GM19395 (cell line): ENCODE data around the gene KCNJ16.

Source experiments
- ATAC-seq: cut with Tn5 transposase; IDR thresholded peaks from one replicate; pipeline ENCODE4 v1.9.1; 2021; ENCODE audit warnings: mild to moderate bottlenecking, moderate library complexity; ENCODE audit not compliant: unreplicated experiment

The KCNJ16 gene

DNA sequence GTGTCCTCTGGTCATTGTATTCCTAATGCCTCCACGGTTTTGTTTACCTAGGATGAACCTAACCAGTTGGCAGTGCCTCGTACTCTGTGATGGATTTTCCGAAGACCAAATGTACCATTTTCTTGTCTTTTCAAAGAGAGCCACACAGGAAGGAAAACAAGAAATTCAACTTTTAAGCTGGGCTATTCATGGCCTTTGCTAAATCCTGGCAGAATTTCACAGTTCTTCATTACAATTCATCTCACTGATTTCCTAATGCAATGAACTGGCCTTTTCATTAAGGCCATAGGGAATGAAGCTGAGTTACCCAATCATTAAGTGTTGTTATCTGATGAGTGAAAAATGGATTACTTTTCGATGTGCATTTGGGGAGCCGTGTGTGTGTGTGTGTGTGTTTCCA is 7.9 kb upstream of the KCNJ16 start:
- ATAC-seq = no peak

DNA sequence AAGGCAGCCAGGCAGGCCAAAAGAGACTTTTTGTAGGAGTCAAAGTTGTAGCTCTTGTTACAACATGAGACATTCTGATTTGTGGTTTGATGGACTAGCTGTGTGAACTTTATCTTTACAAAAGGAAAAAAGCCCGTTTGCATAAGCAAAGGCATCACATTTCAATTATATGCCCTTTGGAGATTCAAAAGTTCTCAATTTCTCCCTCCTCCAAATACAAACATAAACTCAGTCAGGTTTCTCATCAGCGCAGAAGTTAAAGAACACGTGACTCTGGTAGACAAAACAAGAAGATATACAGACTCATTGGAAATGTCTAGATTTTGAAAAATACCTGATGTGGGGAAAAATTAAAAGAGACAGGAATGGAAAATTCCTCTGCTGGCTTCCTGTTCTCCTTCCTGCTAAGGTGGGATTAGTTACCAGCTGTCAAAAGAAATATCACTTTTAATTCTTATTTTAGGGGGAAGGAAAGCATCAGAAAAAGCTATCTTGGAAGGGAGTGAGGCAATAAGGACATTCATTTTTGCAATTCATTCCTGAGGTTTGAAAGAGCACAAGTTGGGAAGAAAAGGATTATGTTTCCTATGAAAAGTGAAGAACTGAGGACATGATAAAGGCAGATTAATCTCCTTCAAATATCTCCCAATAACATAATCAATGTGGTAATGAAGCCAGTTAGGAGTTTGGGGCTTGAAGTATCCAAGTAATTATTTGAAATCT is 4.6 kb upstream of the KCNJ16 start:
- no peak for ATAC-seq

DNA sequence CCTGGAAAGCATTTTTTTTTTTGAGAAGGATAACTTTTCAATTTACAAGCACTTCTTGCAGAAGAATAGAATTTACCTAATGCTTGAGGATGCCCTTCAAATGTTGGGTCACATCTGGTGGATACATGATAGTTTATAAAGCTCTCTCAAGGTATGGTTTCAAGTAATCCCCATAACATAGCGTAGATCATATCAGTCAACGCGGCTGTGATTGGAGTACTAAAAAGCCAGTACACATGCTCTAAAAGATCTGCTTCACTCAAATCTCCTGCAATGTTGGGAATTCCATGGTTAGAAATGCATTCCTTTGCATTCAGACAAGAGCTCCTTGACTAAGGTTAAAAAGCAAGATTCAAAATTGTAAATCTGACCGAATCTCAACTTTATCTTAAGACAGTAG is 3.9 kb upstream of the KCNJ16 start:
- ATAC-seq = no peak

DNA sequence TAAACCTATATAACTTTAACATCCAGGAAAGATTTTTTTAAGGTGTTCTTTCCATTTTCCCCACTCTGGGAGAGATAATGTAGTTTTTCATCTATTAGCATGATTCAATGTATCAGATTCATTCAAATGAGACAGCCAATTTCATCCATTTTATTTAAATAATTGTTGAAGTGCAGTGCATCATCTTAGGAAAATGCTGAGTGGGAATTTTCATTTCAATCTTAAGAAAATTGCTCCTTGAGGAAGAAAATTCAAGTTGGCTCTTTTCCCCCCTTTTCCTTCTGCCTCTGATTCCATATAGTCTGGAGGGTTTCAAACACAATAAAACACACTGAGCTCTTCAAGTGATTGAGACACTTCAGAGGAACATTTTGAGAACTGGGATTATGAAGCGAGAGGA is 3.4 kb upstream of the KCNJ16 start:
- ATAC-seq = no peak

DNA sequence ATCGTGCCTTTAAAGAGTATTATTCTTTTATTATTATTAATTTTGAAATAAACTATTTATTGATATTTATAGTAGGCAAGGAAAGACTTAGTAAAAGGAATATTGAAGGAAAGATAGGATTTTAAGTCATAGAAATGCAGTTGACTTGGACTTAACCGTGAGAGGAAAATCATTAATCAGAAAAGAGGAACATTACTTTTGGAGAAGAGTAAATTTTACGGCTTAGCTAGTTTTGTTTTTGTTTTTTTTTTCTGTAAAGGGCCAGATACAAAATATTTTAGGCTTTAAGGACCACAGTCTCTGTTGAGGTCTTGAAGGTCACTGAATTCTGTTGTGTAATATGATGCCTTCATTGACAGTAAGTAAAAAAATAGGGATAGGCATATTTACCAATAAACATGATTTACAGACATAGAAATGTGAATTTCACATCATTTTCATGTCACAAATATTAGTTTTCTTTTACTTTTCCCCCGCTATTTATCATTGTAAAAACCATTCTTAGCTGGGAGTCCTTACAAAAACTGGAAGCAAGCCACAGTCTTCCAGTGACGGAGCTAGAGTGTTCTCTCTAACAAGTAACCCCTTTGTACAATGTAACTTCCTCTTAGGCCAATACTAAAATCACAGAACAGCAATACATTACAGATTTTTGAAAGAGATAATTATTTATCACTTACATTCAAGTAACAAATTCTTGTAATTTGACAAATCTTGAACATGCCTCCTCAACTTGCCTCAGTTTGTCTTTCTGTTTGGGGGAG is 2.3 kb upstream of the KCNJ16 start:
- ATAC-seq = no peak

DNA sequence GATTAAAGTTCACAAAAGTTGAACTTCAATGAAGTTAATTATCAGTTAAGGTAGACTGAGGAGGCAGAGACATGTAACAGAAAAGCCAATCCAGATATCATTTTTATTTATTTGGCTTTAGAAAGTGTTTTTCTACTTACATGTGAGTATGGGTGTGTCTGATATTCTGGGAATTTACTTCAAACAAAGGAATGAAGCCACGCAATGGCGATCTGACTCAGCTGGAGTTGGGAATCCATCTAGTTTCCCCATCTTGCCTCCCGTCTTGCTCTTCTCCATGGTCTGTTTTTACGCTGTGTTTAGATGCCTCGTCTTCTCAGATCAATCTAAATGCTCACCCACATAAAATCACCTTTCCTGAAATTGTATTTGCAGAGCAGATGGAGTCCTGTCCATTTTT is 1.7 kb upstream of the KCNJ16 start:
- ATAC-seq = no peak

DNA sequence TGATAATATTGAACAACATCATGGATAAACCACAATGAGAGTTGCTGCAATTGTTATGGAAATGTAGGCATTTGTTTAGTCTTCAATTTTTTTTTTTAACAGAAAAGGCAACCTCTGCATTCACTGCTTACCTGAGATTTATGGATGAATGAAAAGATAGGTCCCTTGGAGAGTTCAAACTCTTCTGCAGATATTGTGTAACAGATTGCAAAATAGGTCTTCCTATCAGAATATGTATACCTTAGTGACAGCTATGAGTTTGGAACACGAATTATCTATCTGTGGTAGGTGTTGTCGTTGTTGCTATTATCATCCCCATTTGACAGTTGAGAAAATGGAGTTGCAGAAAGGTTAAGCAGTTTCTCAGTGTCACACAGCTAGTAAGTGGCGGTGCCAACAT is 1.2 kb upstream of the KCNJ16 start:
- no peak for ATAC-seq

DNA sequence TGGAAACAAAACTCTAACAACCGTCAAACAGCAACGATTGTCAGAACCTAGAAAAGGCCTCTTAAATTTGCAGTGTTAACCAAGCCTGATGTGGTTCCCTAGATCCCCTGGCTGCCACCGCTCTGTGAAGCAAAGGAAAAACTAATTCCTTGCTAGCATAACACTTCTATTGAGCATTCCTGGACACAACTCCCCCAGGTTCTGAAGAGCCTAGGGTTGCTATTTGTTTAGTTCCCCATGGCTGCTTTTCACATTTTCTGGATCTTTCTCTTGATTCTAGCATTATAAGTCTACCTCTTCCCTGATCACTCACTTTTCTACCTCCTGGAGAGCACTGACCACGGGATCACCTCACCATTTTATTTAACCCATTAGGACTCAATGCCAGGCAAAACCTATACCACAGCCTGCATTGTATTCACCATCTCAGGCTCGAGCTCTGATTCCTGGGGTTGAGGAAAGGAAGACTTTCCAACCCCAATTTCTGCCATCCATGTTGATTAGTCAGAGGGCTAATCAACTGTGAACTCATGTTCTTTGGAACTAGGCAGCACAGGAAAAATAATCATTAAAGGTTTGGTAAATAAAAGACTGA is 692 bp upstream of the KCNJ16 start:
- no peak for ATAC-seq

DNA sequence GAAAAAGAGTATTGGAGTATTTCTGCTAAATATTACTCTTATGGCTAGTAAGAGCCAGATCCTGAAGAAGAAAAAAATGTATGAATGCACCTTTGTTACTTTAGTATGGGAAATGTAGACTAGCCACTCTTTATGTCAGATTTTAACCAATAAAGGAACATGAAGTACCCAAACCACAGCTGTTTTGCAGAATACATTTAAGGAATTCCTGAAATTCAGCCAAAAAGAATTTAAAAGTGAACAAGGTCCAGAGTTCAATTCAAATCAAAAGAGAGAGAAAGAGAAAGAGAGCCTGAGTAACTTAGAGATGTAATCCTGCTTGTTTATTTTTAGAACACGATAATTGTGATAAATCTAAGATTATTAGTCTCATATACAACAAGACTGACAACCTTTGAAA is 1.2 kb downstream of the KCNJ16 start:
- ATAC-seq = no peak

DNA sequence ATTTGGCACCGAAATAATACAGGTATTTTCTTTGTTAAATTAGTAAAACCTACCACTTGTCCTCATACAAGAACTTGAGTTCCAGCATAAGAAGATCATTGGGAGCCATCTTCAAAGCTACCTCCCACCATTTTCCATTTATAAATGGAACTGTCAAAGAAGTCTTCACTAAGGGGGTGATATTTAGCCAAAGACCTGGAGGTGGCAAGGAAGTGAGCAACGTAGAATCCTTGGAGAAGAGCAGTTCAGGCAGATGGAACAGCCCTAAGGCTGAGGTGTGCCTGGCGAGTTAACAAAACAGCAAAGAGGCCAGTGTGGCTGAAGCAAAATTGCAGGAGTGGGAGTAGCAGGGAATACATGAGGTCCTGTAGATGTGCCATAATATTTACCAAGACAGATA is 1.8 kb downstream of the KCNJ16 start:
- ATAC-seq = no peak

DNA sequence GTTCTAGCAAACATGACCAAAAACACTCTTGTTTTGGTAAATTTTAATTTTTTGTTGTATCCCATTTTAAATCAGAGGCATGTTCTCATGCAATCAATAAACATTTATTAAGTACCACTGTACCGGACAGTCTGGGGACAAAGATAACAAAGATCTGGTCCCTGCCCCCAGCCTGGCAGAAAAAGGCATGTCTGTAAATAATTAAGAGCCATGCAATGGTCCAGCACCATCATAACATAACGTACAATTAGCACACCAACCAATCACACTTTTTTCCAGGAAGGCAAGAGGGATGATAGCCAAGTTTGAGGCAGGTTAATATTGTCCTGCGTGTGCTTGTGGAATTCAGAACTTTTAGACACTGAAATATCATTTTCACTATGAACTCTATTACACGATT is 3.5 kb downstream of the KCNJ16 start:
- ATAC-seq = no peak

DNA sequence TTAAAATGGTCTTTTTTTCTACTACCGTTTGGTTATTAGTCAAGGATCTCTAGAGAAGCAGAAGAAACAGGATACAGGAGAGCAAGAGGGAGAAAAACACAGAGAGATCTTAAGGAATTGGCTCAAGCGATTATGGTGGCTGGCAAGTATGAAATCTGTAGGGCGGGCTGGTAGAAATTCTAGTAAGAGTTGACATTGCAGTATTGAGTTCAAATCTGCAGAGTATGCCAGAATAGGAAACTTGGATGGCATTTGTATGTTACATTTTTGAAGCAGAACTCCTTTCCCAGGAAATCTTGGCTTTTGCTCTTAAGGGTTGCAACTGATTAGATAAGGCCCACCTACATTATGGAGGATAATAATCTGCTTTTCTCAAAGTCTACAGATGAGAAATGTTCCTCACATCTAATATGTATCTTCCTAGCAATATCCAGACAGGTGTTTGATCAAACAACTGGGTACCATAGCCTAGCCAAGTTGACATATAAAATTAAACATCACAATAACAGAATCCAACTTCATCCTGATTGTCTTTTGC is 4.0 kb downstream of the KCNJ16 start:
- no peak for ATAC-seq

DNA sequence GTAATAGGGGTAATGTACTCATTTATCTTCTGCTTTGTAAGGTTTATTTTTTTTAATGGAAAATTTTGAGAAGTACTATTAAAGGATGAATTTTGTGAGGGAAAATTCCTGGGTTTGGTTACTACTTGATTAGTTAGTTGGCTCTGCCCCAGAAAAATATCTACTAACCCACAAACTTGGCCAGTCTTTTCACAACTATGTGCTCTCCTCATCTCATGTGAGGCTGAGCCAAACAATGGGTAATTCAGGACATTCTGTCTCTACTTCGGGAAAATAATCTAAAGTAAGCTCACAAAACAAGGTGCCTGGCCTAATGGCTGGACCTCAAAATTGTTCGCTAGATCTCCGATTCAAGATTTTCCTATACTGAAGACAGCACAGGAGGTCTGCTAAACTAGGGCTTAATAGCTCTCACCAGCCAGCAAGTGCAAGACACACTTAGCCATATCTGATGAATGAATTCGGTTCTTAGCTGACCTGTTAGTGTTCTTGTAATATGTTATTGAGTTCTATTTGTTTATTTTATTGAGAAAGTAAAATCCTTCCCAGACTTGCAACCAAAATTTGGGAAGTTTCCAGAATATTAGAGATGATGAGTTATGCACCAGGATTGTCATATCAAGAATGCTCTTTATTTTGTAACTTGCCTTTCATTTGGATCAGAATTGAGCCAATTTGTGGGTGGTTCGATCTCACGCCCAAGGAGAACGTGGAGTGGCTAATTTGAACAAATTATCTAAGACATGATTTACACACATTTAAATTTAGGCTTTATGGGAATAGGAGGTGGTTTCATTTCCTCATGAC is 5.7 kb downstream of the KCNJ16 start:
- no peak for ATAC-seq

DNA sequence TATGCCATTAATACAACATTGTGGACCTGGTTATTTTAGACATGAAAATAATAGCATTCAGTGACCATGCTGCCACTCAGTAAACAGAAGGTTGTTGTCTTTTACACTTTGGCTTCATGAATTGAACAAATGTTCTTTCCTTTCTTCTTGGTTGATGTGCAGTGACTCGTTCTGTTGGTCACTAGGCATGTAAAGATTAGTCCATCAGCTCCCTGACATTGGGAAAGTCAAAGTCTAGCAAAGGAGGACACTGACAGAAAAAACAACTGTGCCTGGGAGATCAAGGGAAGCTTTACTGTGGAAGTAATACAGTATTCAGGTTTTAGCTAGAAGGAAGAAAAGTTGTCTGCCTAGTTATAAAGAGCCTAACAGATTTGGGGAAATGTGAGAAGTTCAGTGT is 6.9 kb downstream of the KCNJ16 start:
- ATAC-seq = no peak

DNA sequence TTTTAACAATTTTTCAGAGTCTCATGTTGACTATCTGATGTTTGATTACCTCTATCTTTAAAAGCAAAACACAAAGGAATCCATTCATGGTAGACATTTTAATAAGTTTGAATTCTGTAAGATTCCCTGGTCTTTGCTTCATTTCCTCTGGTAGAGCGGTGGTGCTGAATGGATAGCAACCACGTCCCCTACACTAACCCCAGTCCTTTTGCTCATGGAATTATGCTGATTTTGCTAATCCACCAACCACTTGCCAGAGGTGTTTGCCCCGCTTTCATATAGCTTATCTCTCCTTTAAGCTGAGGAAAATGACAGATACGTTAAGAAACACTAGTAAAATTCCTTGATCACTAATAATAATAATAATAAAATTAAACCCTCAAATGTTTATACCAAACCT is 9.5 kb downstream of the KCNJ16 start:
- no peak for ATAC-seq

DNA sequence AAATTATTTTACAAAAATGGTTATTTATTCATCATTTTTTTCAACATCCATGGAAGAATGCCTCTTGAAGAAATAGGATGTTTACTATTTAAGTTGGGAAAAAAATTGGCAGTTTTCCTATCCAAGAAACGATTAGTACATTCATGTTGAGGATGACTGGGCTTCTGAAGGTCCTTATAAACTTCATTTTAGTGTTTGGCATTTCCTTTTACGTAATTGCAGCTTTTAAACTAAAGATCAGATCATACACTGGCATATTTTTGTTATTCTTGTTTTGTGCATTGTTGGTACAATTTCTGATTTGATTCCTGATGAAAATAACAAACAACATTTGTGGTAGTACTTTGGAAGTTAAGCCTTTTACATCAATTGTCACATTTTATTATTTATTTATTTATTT is 11.5 kb downstream of the KCNJ16 start:
- ATAC-seq = no peak

DNA sequence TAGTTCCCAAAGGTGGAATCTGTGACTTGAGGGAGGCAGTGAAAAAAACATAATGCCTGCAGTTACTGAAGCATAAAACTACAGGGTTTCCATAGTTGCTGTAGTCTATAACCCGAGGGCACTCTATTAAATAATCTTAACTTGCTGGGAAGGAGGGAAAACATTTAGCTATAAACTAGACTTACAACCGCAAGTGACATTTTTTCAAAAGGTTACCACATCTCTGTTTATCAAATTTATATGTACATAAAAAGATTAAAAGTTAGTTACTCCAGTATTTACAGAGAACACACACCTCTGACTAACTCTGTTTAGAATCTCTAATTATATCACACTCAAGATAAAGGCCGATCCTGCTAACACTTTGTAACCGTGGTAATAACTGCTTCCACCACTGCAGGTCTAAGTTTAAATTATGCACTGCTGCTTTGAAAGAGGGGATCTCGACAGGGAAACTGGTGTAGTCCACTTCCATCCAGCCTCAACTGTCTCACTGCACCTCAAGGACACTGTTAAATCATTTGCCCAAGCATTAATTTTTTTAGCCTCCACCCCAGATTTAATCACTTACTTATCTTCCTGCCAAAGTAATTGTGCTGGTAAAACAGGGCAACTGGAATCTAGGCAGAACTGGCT is 14.6 kb downstream of the KCNJ16 start:
- ATAC-seq = no peak

DNA sequence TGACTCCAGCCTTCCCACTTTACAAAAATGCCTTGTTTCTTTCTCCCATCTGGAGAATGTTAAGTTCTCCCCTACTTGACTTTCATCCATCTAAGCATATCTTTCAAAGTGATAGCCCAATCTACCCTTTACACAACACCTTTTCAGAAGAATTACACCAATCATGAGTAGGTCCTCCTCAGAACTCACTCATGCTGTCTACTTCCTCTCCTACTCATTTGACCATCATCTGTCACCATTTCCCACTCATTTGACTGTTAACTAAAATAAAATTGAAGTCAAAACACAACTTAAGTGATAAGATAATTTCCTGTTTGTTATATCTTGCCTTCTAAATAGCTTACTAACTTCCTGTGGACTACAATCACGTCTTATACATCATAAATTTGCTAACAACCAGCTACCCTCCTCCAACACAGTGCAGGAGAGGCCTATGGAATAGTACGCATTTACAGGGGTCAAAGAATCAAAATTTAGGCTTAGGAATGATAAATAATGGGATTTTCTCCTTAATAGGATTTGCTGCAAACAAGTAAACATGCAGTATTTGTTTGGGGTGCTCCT is 16.1 kb downstream of the KCNJ16 start:
- no peak for ATAC-seq

DNA sequence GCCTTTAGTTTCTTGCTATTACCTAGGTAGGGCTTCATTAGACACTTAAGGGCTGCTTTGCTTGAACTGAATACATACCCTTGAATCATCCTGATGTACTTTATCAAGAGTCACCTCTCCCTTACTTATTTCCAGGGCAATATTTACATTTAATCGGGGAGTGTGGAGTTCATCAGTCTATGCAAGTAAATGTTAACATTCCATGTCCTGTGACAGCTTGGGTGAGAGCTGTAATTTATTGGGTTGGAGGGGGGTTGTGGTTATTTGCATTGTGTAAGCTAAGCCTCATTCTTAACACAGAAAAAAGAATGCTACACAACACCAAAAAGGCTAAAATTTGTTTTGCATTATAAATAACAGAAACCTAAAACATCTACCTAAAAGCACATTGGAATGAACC is 16.7 kb downstream of the KCNJ16 start:
- ATAC-seq = no peak

DNA sequence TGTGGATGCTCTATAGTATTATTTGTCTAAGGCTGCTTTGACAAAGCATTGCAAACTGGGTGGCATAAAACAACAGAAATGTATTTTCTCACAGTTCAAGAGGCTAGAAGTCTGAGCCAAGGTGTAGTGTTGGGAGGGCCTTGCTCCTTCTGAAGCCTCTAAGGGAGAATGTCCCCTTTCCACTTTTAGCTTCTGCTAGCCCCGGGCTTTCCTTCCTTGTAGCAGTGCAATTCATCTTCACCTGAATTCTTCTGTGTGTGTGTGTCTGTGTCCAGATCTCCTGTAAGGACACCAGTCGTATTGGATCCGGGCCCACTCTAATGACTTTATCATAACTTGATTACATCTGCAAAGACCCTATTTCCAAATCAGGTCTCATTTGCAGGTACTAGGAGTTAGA is 18.1 kb downstream of the KCNJ16 start:
- ATAC-seq = no peak
